HepG2 (cell line): ENCODE data around the gene STMN3. TPM values are rescaled to one million over a fixed set of nuclear protein-coding genes. Genes with fewer than 3 reads are reported as not detected.

Experiments
- AGO2 ChIP-seq: fragments of 200-400 bp; formaldehyde crosslinking; optimal IDR thresholded peaks from 2 replicates; pipeline ENCODE3; 2017; ENCODE audit warnings: mild to moderate bottlenecking, low read depth, low read length, moderate library complexity
- ARNT ChIP-seq: fragments of 450-650 bp; IDR thresholded peaks from 2 replicates; pipeline ENCODE4 v1.6.1; 2017
- HCFC1 ChIP-seq: fragments of 150-350 bp; IDR thresholded peaks from 2 replicates; pipeline ENCODE4 v1.6.1; 2014; ENCODE audit warnings: low read depth, low read length
- HMG20B ChIP-seq: conservative IDR thresholded peaks from 2 replicates; pipeline ENCODE4 v1.6.1; 2016; ENCODE audit warnings: missing genetic modification reagents, missing compliant biosample characterization
- MATR3 ChIP-seq: sonication (generic); formaldehyde crosslinking; IDR thresholded peaks from 2 replicates; pipeline ENCODE4 v1.4.0; 2020; ENCODE audit warnings: missing genetic modification reagents
- NR2F6 ChIP-seq, 2 experiments: IDR thresholded peaks; 2 replicates each; pipeline ENCODE4 v1.6.1; 2016; ENCODE audit warnings: antibody characterized with exemption in 1 of 2, mild to moderate bottlenecking in 1 of 2
- PCBP1 ChIP-seq: fragments of 200-400 bp; formaldehyde crosslinking; IDR thresholded peaks from 2 replicates; pipeline ENCODE4 v1.6.1; 2017; ENCODE audit warnings: mild to moderate bottlenecking, low read depth, low read length, borderline replicate concordance
- POLR2G ChIP-seq: fragments of 200-400 bp; formaldehyde crosslinking; IDR thresholded peaks from 2 replicates; pipeline ENCODE4 v1.6.1; 2018; ENCODE audit warnings: mild to moderate bottlenecking, low read depth, low read length, moderate library complexity
- RBFOX2 ChIP-seq: fragments of 200-400 bp; formaldehyde crosslinking; IDR thresholded peaks from 2 replicates; pipeline ENCODE4 v1.6.1; 2017; ENCODE audit warnings: low read depth, mild to moderate bottlenecking, low read length
- REXO4 ChIP-seq: sonication (generic); formaldehyde crosslinking; IDR thresholded peaks from 2 replicates; pipeline ENCODE4 v1.8.0; 2022; ENCODE audit warnings: missing genetic modification reagents, mild to moderate bottlenecking, borderline replicate concordance
- ZNF546 ChIP-seq: sonication (generic); formaldehyde crosslinking; conservative IDR thresholded peaks from 2 replicates; pipeline ENCODE4 v1.8.1; 2023; ENCODE audit warnings: mild to moderate bottlenecking, missing genetic modification reagents
- ZNF644 ChIP-seq: IDR thresholded peaks from 2 replicates; pipeline ENCODE4 v1.6.1; 2016; ENCODE audit warnings: low read depth
- polyA plus RNA-seq, 8 experiments: library from polyadenylated mRNA; depleted of rRNA in 3 of 8; stranded (reverse) in 7 of 8; unstranded in 1 of 8; fragments of >200 nt; fragmentation: Illumina TruSeq in 4 of 8; extraction: Trizol in 4 of 8; gene quantifications; 2 replicates each; pipeline versions ENCODE4 v1.2.1 to v1.2.3, GENCODE V29; 2011 to 2016; ENCODE audit warnings: low read depth in 4 of 8, missing spikeins in 1 of 8, mixed read lengths in 1 of 8; ENCODE audit not compliant: insufficient read depth in 1 of 8
- total RNA-seq, 5 experiments: library from RNA; depleted of rRNA; stranded (reverse); fragments of >200 nt; fragmentation: Illumina TruSeq; extraction: Trizol; gene quantifications; 2 replicates each; pipeline ENCODE4 v1.2.3, GENCODE V29; 2016; ENCODE audit warnings: low read depth in 1 of 5
- TF ChIP-seq, protein P1 (sequence below): sonication (generic); formaldehyde crosslinking; IDR thresholded peaks from 2 replicates; pipeline ENCODE4 v1.4.0; 2020; ENCODE audit warnings: missing genetic modification reagents
- TF ChIP-seq, protein P2 (sequence below): sonication (generic); formaldehyde crosslinking; IDR thresholded peaks from 2 replicates; pipeline ENCODE4 v1.4.0; 2020; ENCODE audit warnings: low read depth, missing genetic modification reagents
- TF ChIP-seq, protein P3 (sequence below): sonication (generic); formaldehyde crosslinking; IDR thresholded peaks from 2 replicates; pipeline ENCODE4 v1.4.0; 2020; ENCODE audit warnings: missing genetic modification reagents, borderline replicate concordance
- TF ChIP-seq, protein P4 (sequence below): sonication (generic); formaldehyde crosslinking; IDR thresholded peaks from 2 replicates; pipeline ENCODE4 v1.4.0; 2020; ENCODE audit warnings: missing genetic modification reagents

Gene STMN3
- total and polyA plus RNA-seq, 2 of the 13 experiments (the other 11 are each of a cell fraction or from before 2014, with no cell fraction given): 21.0 to 48.3 TPM

DNA sequence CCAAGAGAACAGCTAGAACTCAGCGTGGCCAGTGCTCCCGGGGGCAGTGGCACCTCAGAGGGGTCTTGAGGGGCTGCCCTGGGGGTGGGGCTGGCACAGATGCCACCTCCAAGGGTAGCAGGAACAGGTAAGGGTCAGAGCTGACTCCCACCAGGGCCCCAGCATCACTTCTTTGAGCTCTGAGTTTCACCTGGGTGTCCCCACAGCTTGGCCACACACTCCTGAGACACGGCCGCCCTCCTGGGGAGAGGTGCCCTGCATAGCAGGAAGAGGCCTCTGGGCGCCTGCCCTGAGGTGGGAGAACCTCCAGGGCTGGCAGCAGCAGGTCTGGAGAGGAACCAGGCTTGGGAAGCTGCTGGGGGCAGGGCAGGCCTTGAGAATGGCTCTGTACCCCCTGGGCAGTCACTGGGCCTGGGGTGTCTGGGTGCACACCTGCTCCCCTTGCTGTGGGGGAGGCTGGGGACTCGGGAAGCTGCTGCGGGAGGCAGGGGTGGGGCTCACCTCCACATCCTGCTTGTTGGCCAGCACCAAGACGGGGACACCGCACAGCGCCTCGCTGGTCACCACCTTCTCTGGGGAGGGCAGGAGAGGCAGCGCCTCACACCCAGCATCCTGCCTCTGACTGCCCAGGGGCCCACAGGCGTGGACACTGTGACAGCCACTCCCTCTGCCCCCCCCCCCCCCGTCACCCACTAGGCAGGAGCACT, 48.3 kb upstream of the STMN3 start (continued):
- peak; percentile 15; the same call in 1 of the 2 replicates for TF ChIP-seq POLR2G
- no peak for TF ChIP-seq HMG20B (CRISPR knock-in tag)
- TF ChIP-seq AGO2: peak; percentile 97
- no peak for TF ChIP-seq HCFC1
- no peak for TF ChIP-seq ARNT
- no peak for TF ChIP-seq MATR3 (CRISPR knock-in tag)
- no peak for TF ChIP-seq ZNF644
- TF ChIP-seq, protein P1, sequence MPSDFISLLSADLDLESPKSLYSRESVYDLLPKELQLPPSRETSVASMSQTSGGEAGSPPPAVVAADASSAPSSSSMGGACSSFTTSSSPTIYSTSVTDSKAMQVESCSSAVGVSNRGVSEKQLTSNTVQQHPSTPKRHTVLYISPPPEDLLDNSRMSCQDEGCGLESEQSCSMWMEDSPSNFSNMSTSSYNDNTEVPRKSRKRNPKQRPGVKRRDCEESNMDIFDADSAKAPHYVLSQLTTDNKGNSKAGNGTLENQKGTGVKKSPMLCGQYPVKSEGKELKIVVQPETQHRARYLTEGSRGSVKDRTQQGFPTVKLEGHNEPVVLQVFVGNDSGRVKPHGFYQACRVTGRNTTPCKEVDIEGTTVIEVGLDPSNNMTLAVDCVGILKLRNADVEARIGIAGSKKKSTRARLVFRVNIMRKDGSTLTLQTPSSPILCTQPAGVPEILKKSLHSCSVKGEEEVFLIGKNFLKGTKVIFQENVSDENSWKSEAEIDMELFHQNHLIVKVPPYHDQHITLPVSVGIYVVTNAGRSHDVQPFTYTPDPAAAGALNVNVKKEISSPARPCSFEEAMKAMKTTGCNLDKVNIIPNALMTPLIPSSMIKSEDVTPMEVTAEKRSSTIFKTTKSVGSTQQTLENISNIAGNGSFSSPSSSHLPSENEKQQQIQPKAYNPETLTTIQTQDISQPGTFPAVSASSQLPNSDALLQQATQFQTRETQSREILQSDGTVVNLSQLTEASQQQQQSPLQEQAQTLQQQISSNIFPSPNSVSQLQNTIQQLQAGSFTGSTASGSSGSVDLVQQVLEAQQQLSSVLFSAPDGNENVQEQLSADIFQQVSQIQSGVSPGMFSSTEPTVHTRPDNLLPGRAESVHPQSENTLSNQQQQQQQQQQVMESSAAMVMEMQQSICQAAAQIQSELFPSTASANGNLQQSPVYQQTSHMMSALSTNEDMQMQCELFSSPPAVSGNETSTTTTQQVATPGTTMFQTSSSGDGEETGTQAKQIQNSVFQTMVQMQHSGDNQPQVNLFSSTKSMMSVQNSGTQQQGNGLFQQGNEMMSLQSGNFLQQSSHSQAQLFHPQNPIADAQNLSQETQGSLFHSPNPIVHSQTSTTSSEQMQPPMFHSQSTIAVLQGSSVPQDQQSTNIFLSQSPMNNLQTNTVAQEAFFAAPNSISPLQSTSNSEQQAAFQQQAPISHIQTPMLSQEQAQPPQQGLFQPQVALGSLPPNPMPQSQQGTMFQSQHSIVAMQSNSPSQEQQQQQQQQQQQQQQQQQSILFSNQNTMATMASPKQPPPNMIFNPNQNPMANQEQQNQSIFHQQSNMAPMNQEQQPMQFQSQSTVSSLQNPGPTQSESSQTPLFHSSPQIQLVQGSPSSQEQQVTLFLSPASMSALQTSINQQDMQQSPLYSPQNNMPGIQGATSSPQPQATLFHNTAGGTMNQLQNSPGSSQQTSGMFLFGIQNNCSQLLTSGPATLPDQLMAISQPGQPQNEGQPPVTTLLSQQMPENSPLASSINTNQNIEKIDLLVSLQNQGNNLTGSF (CRISPR knock-in tag): no peak
- TF ChIP-seq REXO4: no peak
- TF ChIP-seq NR2F6 (IDR thresholded peaks at IDR 0.05): no peak
- no peak for TF ChIP-seq NR2F6 (CRISPR knock-in tag; IDR thresholded peaks at IDR 0.05)
- TF ChIP-seq PCBP1: peak; percentile 89; the same call in 1 of the 2 replicates
- TF ChIP-seq, protein P2, sequence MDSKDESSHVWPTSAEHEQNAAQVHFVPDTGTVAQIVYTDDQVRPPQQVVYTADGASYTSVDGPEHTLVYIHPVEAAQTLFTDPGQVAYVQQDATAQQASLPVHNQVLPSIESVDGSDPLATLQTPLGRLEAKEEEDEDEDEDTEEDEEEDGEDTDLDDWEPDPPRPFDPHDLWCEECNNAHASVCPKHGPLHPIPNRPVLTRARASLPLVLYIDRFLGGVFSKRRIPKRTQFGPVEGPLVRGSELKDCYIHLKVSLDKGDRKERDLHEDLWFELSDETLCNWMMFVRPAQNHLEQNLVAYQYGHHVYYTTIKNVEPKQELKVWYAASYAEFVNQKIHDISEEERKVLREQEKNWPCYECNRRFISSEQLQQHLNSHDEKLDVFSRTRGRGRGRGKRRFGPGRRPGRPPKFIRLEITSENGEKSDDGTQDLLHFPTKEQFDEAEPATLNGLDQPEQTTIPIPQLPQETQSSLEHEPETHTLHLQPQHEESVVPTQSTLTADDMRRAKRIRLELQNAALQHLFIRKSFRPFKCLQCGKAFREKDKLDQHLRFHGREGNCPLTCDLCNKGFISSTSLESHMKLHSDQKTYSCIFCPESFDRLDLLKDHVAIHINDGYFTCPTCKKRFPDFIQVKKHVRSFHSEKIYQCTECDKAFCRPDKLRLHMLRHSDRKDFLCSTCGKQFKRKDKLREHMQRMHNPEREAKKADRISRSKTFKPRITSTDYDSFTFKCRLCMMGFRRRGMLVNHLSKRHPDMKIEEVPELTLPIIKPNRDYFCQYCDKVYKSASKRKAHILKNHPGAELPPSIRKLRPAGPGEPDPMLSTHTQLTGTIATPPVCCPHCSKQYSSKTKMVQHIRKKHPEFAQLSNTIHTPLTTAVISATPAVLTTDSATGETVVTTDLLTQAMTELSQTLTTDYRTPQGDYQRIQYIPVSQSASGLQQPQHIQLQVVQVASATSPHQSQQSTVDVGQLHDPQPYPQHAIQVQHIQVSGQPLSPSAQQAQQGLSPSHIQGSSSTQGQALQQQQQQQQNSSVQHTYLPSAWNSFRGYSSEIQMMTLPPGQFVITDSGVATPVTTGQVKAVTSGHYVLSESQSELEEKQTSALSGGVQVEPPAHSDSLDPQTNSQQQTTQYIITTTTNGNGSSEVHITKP (CRISPR knock-in tag): no peak
- no peak for TF ChIP-seq ZNF546 (CRISPR knock-in tag)
- TF ChIP-seq, protein P3, sequence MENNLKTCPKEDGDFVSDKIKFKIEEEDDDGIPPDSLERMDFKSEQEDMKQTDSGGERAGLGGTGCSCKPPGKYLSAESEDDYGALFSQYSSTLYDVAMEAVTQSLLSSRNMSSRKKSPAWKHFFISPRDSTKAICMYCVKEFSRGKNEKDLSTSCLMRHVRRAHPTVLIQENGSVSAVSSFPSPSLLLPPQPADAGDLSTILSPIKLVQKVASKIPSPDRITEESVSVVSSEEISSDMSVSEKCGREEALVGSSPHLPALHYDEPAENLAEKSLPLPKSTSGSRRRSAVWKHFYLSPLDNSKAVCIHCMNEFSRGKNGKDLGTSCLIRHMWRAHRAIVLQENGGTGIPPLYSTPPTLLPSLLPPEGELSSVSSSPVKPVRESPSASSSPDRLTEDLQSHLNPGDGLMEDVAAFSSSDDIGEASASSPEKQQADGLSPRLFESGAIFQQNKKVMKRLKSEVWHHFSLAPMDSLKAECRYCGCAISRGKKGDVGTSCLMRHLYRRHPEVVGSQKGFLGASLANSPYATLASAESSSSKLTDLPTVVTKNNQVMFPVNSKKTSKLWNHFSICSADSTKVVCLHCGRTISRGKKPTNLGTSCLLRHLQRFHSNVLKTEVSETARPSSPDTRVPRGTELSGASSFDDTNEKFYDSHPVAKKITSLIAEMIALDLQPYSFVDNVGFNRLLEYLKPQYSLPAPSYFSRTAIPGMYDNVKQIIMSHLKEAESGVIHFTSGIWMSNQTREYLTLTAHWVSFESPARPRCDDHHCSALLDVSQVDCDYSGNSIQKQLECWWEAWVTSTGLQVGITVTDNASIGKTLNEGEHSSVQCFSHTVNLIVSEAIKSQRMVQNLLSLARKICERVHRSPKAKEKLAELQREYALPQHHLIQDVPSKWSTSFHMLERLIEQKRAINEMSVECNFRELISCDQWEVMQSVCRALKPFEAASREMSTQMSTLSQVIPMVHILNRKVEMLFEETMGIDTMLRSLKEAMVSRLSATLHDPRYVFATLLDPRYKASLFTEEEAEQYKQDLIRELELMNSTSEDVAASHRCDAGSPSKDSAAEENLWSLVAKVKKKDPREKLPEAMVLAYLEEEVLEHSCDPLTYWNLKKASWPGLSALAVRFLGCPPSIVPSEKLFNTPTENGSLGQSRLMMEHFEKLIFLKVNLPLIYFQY: no peak
- peak; percentile 47 for TF ChIP-seq RBFOX2
- TF ChIP-seq, protein P4, sequence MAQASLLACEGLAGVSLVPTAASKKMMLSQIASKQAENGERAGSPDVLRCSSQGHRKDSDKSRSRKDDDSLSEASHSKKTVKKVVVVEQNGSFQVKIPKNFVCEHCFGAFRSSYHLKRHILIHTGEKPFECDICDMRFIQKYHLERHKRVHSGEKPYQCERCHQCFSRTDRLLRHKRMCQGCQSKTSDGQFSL (CRISPR knock-in tag): peak; percentile 73; the same call in 1 of the 2 replicates
